Measurements from ENCODE around the gene PARN.
A peak's percentile ranks its signal among the peaks of the same experiment; 100 is the strongest.
"Not testable (repeated sequence)": the region's sequence is repeated elsewhere in the genome, so short reads cannot be mapped to it uniquely, and the experiment has no call there.

The PARN gene

DNA sequence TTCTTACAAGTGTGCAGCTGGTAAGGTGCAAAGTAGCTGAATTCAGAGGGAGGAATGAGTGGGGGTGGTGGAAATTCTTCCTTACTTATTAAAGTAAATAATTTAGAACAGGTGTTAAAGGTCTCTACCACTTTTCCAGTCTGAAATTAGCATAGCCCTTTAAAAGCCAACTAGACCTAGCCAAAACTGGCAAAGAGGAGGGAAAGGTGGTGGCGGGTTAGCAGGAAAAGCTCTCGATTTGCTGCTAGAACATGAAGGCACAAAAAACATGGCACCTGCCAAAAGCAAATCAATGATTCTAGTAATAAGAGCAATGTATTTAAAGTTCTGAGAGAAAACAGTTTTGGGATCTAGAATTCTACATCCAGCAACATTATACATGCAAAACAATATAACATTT, 157.7 kb downstream of the PARN start:
- no peak for DNase-seq (ENCODE audit: low read depth)

DNA sequence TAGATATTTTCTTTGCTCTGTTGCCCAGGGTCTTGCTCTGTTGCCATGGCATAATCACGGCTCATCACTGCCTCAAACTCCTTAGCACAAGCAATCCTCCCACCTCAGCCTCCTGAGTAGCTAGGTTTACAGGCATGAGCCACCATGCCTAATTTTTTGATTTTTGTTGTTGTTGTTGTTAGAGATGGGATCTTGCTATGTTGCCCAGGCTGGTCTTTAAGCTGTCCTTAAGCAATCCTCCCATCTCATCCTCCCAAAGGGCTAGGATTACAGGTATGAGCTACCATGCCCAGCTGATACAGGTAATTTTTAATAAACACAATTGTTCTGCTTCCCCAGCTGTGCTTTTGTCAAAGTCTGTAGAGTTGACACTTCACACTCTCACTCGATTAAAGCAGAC, 159.3 kb downstream of the PARN start:
- no peak for DNase-seq (ENCODE audit: low read depth)

DNA sequence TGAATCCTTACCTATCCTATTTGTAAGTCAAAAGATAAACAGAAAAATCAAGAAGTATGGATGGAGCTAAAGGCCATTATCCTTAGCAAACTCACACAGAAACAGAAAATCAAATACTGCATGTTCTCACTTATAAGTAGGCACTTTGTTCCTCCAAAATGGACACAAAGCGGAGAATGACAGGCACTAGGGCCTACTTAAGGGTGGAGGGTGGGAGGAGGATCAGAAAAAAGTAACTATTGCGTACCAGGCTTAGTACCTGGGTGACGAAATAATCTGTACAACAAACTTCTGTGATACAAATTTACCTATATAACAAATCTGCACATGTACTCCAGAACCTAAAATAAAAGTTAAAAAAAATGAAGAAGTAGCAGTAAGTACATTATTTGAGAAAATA, 164.3 kb downstream of the PARN start:
- DNase-seq (ENCODE audit: low read depth) = no peak

DNA sequence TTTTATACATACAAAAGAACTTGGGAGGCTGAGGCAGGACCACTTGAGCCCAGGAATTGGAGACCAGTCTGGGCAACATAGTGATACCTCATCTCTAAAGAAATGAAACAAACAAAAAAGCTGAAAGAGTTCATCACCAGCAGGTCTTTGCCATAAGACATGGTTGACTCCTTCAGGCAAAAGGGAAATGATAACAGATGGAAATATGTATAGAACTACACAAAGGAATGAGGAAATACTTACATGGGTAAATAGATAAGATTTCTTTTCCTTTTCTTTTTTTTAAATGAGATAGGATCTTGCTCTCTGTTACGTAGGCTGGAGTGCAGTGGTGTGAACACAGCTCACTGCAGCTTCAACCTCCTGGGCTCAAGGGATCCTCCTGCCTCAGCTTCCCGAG, 165.3 kb downstream of the PARN start:
- no peak for DNase-seq (ENCODE audit: low read depth)

DNA sequence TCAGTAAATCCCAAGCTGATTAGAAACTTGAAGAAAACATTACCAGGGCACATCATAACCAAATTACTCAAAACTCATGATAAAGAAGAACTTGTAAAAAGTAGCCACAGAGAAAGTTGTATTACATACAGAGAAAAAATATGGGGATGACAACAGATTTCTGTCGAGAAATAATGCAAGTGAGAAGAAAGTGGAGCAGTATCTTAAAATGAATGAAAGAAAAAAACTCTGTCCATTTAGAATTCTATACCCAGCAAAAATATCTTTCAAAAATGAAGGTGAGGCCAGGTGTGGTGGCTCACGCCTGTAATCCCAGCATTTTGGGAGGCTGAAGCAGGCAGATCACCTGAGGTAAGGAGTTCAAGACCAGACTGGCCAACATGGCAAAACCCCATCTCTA, 165.9 kb downstream of the PARN start:
- DNase-seq (ENCODE audit: low read depth) = no peak

DNA sequence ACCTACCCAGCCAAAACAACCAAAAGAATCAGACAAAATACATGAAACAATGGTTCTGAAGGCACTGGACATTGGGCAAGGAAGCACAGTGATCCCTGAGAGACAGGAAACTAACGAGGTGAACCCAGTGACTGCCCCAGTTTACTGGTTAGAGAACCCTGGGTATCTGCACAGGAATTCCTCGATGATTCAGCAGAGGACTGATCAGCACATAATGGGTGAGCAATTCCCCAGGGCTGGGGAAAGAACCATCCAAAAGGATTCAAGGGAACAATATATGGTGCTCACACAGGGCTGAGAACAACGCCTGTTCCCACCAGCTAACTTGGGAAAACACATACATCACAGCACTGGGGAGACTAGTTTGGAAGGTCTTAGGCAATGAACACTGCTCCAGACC, 167.2 kb downstream of the PARN start:
- no peak for DNase-seq (ENCODE audit: low read depth)

DNA sequence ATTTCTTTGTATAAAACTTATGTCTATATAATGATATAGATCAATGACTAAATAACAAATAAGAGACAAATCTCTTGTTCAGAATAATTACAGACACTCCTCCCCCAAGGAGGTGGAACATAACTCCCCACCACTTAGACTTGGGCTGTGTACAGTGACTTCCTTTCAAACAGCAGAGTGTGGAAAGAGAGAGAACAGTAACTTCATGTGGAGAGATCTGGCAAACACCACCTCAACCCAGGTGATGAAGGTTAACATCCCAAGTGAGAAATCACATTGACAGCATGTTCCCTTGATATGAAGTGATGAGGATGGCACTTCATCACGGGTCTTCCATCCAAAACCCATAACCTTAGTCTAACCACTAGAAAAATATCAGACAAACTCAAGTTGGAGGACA, 169.3 kb downstream of the PARN start:
- no peak for DNase-seq (ENCODE audit: low read depth)

DNA sequence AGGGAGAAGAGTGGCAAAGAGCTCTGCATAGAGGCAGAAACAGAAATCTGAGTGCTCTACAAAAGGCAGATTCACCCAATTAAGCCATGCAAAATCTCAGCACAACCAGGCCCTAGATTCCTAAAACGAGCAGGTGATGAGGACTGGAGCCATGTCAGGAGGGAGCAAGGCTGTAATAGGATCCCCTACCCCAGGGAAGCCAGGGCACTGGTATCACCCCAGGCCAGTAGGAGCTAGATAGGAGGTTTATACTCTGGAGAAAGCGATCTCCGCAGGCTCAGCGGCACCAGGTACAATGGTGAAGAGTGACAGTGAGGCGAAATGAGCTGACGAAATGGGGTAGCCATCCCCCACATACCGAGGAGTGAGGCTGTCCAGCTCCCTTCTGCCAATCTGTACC, 171.5 kb downstream of the PARN start:
- DNase-seq (ENCODE audit: low read depth) = no peak

DNA sequence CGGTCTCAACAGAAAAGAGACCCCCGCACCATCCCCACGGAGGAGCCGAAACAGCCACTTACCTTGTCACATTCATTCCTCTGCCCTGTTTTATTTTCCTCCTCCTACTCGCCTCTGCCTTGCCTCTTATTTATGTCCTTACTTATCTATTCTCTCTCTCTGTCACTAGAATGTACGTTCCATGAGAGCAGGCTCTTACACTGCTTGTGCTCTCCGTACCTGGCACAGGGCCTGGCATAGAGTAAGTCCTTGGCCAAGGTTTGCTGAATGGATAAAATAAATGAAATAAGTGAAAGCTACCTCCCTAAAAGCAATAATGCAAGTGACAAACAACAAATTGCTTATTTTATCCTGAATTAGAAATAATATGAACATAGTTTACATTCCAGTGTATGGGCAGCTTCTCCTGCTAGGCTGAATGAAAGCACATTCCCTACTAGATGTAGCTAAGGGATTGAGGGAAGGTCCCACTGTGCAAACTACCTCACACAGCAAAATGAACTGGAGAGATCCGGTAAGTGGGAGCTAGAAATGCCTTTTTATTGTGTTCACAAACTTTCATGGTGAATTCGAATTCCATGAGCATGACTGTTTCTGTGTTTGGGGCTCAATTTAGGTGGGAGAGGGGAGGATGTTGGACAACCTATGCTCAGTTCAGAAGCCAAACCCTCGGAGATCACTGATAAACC, 173.1 kb downstream of the PARN start:
- DNase-seq (ENCODE audit: low read depth) = no peak

DNA sequence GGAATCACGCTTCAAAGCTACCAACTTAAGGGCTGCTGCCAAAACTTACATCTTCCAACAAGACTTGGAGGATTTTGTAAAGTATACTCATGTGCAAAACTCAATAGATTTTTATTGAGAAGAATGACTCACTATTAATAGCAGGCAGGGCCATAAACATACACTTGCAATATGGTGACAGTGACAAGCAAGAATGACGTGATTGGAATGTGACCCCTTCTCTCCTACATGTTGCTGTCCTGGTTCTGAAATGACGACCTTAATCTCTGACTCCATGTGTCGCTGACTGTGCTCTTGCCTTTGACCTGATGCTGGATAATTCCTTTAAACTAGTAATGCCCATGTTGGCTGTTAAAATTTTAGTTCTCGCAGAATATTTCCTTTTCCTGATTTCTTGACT, 174.5 kb downstream of the PARN start:
- peak; percentile 8 for DNase-seq (ENCODE audit: low read depth)

DNA sequence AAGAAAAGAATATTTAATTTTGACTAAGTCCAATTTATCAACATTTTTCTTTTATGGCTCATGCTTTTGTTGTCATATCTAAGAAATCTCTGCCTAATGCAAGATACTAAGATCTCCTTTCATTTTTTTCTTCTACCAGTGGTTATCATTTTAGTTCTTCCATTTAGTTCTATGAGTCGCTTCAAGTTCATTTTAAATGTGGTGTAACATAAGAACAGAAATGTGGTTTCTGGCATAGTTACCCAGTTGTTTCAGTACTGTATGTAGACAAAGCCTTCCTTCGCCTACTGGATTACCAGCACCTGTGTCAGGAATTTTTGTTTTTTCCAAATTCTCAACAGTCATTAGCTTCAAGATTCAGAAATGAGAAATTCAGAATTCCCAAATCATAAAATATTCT, 175.7 kb downstream of the PARN start:
- peak; percentile 8 for DNase-seq (ENCODE audit: low read depth)

DNA sequence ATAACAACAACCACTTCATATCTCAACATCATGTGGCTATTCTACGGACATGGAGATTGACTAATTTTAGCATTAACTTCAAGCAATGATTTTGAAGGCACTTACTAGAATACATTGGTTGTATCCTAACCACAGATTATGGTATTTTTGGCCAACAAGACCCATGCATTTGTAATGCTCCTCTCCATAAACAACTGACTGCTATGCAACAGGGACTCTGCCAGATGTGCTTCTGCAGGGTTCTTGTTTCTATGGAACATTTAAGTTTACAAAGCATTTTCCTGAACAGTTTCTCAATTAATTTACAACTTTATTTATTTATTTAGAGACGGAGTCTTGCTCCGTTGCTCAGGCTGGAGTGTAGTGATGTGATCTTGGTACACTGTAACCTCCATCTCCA, 178.0 kb downstream of the PARN start:
- DNase-seq (ENCODE audit: low read depth) = no peak

DNA sequence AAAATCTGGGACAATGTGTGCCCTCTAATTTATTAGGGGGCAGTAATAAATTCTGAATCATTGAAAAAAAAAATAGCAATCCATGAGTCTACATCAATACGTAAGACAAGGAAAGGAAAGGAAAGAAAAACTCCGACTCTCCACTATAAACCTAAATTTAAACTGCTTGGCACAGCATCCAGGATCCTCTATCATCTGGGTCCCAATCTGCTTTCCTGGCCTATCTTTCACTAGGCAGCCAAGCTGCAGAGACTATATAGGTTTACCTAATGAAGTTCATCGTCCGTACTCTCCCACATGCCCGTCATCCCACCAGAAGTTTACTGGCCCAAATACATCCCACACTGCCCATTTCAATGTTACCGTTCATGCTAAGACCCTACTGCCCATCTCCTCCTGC, 179.2 kb downstream of the PARN start:
- DNase-seq (ENCODE audit: low read depth) = no peak

DNA sequence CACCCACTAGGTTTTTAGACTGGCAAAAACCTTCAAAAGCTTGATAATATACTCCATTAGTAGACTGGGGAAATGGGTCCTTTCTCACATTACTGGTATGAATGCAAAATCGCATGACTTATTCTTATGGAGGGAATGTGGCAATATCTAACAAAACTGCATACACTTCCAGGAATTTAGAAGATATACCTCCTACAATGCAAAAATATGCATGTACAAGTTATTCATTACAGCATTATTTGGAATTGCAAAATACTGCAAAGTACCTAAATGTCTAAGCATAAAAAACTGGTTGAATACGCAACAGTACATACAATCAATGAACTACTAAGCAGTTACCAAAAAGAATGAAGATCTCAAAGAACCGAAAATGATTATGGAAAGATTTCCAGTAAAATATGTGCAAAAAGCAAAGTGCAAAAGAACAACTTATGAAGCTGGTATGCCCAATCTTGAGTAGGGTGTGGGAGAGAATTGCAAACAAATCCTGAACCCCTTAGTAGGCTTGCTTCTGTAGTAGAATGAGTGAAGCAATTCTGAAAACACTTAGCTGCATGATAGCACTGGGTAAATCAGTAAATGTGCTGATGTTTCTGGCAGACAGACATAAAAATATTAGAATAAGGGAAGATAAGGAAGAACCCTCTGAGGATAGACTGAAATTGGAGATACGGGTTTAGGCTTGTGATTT, 180.1 kb downstream of the PARN start:
- DNase-seq (ENCODE audit: low read depth) = no peak

DNA sequence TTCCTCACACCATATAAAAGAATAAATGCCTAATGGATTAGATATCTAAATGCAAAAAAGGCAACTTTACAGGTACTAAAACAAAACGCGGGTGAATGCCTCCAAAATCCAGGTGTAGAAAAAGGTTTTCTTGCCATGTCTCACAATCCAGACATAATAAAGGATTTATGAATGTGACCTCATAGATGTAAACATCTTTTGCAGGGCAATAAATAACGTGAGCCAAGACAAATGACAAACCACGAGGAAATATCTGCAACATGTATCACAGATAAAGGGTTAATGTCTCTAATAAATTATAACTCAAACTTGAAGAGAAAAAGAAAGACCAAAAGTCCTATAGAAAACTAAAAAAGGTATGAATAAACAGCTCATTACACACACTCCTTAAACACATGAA, 180.7 kb downstream of the PARN start:
- DNase-seq (ENCODE audit: low read depth) = no peak

DNA sequence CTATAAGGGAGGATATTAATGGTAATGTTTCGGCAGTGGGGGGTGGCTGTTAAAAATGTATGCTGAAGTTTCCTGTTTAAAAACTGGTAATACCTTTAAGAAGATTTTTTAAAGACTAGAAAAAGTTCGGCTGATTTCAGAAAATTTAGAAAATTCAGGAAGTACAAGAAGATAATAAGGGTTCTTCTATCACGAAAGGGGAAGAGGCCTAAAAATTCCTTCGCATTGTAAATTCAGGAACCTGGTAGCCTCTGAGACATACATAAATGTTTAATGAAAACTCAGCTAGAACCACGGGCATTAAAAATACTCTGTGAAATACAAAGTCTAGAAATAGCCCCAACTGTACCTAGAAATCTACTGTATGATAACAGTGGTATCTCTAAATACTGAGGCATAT, 181.2 kb downstream of the PARN start:
- DNase-seq (ENCODE audit: low read depth) = no peak

DNA sequence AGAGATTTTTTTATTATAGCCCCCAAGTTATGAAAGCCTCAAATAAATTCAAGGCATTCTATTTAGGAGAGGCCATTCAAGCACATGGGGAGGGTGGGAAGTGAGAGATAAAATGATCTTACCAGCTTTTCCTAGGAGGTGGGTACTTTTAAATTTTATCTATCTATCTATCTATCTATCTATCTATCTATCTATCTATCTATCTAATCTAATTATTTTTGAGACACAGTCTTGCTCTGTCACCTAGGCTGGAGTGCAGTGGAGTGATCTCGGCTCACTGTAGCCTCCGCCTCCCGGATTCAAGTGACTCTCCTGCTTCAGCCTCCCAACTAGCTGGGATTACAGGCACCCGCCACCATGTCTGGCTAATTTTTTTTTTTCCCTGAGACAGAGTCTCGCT, 182.3 kb downstream of the PARN start:
- DNase-seq (ENCODE audit: low read depth) = no peak

DNA sequence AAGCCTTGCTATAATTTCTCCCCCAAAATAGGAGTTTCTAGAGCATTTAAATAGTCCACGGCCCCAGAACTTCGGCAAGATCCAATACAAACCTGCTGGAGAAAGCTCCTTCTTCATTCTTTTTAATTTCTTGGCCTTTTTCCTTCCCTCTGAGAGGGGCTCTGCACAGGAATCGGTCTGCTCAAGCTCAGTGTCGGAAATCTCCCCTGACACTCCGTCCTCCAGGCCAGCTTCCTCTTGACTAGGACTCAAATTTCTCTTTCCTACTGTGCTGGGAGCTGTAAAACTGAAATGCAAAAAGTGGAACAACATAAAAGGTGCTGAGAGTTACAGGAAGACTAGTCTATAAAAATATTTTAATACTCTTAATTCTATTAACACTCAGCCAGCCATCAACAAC, 183.3 kb downstream of the PARN start:
- no peak for DNase-seq (ENCODE audit: low read depth)

DNA sequence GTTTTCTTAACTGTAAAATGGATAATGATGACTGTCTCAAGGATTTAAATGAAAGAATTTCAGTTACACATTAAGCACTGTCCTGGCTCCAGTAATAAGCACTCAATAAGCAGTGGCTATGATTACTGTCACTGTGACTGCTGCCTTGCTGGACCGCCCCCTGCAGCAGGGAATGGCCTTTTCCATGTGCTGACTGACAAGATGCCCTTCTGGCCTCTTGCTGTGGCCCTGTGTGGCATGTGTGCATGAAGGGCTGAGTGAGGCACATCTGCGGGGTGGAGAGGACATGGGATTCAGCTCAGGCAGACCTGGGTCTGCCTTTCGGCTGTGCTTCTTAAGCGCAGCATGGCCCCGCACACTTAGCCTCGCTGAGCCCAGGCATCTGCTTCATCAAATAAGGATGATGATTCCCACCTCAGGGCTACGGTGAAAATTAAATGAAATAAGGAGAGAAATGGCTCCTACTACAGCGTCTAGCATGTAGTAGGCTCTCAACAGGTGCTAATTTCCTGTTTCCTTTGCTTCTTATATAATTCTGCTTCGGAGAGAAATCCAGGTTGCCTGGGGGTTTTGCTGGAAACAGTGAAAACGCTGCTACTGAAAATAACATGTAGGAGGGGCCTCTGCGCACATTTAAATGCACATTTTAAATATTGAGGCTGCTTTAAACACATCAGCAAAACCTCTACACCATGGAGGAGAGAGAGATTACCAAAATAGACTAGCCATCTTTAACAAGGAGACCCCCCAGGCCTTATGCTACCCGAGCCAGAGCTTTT, 183.9 kb downstream of the PARN start:
- no peak for DNase-seq (ENCODE audit: low read depth)

DNA sequence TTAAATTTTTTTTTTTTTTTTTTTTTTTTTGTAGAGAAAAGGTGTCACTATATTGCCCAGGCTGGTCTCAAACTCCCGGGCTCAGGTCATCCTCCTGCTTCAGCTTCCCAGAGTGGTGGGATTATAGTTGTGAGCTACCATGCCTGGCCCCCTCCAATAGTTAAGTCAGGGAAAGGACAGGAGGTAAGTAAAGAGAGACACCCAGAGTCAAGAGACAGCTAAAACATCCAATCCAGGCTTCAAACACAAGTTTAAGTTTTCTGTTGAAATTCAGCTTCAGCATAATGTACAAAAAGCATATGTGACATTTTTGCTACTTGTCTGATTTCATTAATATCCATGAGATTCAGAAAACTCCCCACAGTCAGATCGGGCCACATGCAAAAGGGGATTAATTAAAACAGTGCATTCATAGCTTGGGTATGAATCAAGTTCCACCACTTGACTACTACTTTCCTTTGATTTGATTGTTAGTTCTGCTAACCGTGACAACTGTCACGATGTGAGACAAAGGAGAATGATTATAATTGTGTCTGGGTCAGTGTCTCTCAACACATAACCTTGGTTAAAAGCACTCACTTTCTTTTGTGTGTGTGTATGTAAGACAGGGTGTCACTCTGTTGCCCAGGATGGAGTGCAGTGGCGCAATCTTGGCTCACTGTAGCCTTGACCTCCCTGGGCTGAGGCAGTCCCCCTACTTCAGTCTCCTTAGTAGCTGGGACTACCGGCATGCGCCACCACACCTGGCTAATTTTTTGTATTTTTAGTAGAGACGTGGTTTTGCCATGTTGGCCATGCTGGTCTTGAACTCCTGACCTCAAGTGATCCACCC, 184.9 kb downstream of the PARN start:
- DNase-seq (ENCODE audit: low read depth) = no peak

DNA sequence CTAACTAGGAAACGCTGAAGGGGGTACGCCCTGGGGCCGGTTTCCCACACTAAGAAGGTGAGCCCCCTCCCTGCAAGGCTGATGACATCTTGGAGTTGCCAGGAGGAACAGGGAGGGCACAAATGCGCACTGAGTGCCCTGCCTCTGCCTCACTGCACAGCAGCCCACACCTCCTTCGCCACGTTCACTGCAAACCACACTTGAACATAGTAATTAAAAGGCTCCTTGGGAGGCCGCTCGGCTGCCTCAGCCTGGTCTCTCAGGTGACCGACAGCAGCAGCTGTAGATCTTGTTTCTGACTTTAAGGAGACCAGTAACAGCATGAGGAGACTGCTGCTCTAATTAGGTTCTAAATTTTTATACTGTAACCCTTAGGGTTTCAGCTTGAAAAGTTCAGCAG, 188.5 kb downstream of the PARN start:
- DNase-seq (ENCODE audit: low read depth) = not testable (repeated sequence)

DNA sequence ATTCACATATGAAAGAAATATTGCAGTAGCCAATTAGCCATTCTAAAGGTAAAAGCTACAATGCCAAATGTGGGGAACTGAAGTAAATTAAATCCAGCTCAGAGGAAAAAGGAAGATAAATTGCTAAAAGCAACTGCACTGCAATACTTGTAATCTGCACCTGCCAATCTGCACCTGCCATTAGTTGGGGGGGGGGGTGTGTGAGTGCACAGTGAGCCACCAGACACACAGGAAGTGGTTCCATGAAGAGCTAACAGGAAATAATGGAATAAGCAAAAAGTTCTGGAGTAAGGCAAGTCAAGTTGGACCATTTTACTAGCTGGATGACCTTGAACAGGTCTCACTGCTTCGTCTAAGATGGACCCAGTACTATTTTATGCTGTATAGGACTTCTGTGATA, 191.8 kb downstream of the PARN start:
- no peak for DNase-seq (ENCODE audit: low read depth)

DNA sequence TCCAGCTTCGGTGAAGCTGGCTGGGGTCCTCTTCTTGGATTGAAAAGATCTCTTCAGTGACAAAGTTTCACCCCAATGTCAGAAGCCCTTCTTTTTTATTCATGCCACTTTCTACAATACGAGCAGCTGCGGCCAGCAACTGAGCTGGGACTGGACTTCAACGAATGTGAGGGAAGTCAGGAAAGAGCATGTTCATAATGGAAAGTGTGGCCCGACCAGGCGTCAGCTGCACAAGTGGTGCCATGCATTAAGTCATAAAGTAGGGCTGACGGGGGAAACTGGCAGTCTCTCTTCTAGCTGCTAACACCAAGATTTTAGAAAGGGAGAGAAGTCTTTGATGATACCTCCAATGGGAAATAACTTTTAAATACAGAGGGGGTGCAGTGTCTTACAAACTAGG, 192.6 kb downstream of the PARN start:
- no peak for DNase-seq (ENCODE audit: low read depth)

Data from GM04503 (cell line).